SU-DHL-6 (cell line): Measurements from ENCODE around the gene GGA1.

Experiments
- H2AFZ ChIP-seq: fragments of 200-600 bp; sonication (generic); 2 replicates; pipeline ENCODE4 v1.6.1; 2014; ENCODE audit warnings: low read depth, mild to moderate bottlenecking, moderate library complexity, mixed read lengths, antibody characterized with exemption, low read length; ENCODE audit not compliant: severe bottlenecking
- H3F3A ChIP-seq: fragments of 200-600 bp; shearing (Covaris generic); 2 replicates; pipeline ENCODE4 v1.6.0; 2016; ENCODE audit warnings: antibody characterized with exemption, mild to moderate bottlenecking; ENCODE audit not compliant: insufficient read depth
- H3K27ac ChIP-seq: fragments of 200-600 bp; sonication (generic); 2 replicates; pipeline ENCODE4 v1.5.1; 2016; ENCODE audit warnings: low read depth, mild to moderate bottlenecking, low read length, moderate library complexity, mixed read lengths
- H3K27me3 ChIP-seq: fragments of 200-600 bp; sonication (generic), shearing (Covaris generic); 2 replicates; pipeline ENCODE4 v1.6.0; 2014; ENCODE audit warnings: mild to moderate bottlenecking, low read length
- H3K36me3 ChIP-seq: fragments of 200-600 bp; sonication (generic); 2 replicates; pipeline ENCODE4 v1.6.1; 2014; ENCODE audit warnings: mild to moderate bottlenecking, low read length, mixed read lengths
- H3K4me2 ChIP-seq: fragments of 300-600, 200-600 bp; shearing (Covaris generic), sonication (generic); 2 replicates; pipeline ENCODE4 v1.6.0; 2014; ENCODE audit warnings: low read length, low read depth, mild to moderate bottlenecking; ENCODE audit not compliant: poor library complexity, severe bottlenecking
- H3K4me3 ChIP-seq: fragments of 200-600 bp; sonication (generic); 2 replicates; pipeline ENCODE4 v1.5.1; 2014; ENCODE audit warnings: antibody characterized with exemption, low read length, mild to moderate bottlenecking, mixed read lengths; ENCODE audit not compliant: insufficient read depth, poor library complexity, severe bottlenecking
- H3K79me2 ChIP-seq: fragments of 200-600 bp; sonication (generic); 2 replicates; pipeline ENCODE4 v1.6.1; 2014; ENCODE audit warnings: mild to moderate bottlenecking, low read length, moderate library complexity; ENCODE audit not compliant: insufficient read depth
- H3K9ac ChIP-seq: fragments of 200-600 bp; sonication (generic); 2 replicates; pipeline ENCODE4 v1.7.0; 2014; ENCODE audit warnings: mild to moderate bottlenecking, low read length
- H3K9me2 ChIP-seq: fragments of 200-600 bp; sonication (generic); replicated peaks from 2 replicates; pipeline ENCODE4 v1.6.1; 2014; ENCODE audit warnings: low read length; ENCODE audit not compliant: insufficient read depth
- H3K9me3 ChIP-seq: fragments of 200-600 bp; sonication (generic); 2 replicates; pipeline ENCODE4 v1.6.1; 2014; ENCODE audit warnings: low read length, mixed read lengths; ENCODE audit not compliant: insufficient read depth
- H4K20me1 ChIP-seq: fragments of 200-600 bp; sonication (generic); 2 replicates; pipeline ENCODE4 v1.6.1; 2014; ENCODE audit warnings: low read depth, mild to moderate bottlenecking, antibody characterized with exemption, low read length, moderate library complexity, mixed read lengths
- CTCF ChIP-seq: fragments of 200-600 bp; sonication (generic); IDR thresholded peaks from one replicate; pipeline ENCODE4 v1.5.1; 2017; ENCODE audit warnings: antibody characterized with exemption, mild to moderate bottlenecking, low read length, moderate library complexity; ENCODE audit not compliant: insufficient read depth, poor library complexity, severe bottlenecking
- EZH2phosphoT487 ChIP-seq: fragments of 200-600 bp; sonication (generic), shearing (Covaris generic); conservative IDR thresholded peaks from 2 replicates; pipeline ENCODE4 v1.6.1; 2018; ENCODE audit warnings: mild to moderate bottlenecking, antibody characterized with exemption, low read length, moderate library complexity, mixed read lengths

Gene GGA1

GRCh38 chr22:37630839-37631435, 22.3 kb downstream of the GGA1 start:
- H3K27me3 ChIP-seq: no peaks in the 10 kb centered on the region
- no peak overlapping the region for H2AFZ ChIP-seq
- peak overlapping the region; percentile 40 for H3K27ac ChIP-seq
- no peaks in the 10 kb centered on the region for H3K9me2 ChIP-seq
- H3F3A ChIP-seq: peaks cover 29% of the 10 kb centered on the region
- H3K9ac ChIP-seq: no peak overlapping the region
- no peaks in the 10 kb centered on the region for H3K79me2 ChIP-seq
- TF ChIP-seq EZH2phosphoT487 (no peak), CTCF (no peak)
- no peak overlapping the region for H3K4me2 ChIP-seq
- H4K20me1 ChIP-seq: no peaks in the 10 kb centered on the region
- H3K9me3 ChIP-seq: no peaks in the 10 kb centered on the region
- H3K36me3 ChIP-seq: no peaks in the 10 kb centered on the region
- H3K4me3 ChIP-seq: no peak overlapping the region

- Histone ChIP-seq H3F3A (peaks cover 29% of the 10 kb centered on the region), H3K9me3 (no peaks in the 10 kb centered on the region), H3K79me2 (no peaks in the 10 kb centered on the region), H4K20me1 (no peaks in the 10 kb centered on the region), H3K36me3 (no peaks in the 10 kb centered on the region), H3K27ac (peak overlapping the region; percentile 92), H3K4me3 (no peak overlapping the region), H3K9ac (no peak overlapping the region), H2AFZ (no peak overlapping the region), H3K9me2 (no peaks in the 10 kb centered on the region), H3K4me2 (no peak overlapping the region), H3K27me3 (no peaks in the 10 kb centered on the region)
- no peak for TF ChIP-seq EZH2phosphoT487
- no peak for TF ChIP-seq CTCF
These were observed 23.0 kb downstream of the GGA1 start for GRCh38 chr22:37631448-37632173.

- Histone ChIP-seq H4K20me1 (no peaks in the 10 kb centered on the region), H3K79me2 (no peaks in the 10 kb centered on the region), H3K4me3 (no peak overlapping the region), H3K36me3 (no peaks in the 10 kb centered on the region), H3K27ac (peak overlapping the region; percentile 92), H3K27me3 (no peaks in the 10 kb centered on the region), H3F3A (peaks cover 29% of the 10 kb centered on the region), H3K9me3 (no peaks in the 10 kb centered on the region), H2AFZ (no peak overlapping the region), H3K9ac (peak overlapping the region; percentile 47), H3K4me2 (peak overlapping the region; percentile 55), H3K9me2 (no peaks in the 10 kb centered on the region)
- TF ChIP-seq CTCF: no peak
- TF ChIP-seq EZH2phosphoT487: no peak
These were observed 23.8 kb downstream of the GGA1 start for GRCh38 chr22:37632174-37633088.
